HFFc6 (cell line): ENCODE results near the gene RASEF. TPM values are rescaled to one million over a fixed set of nuclear protein-coding genes. Genes with fewer than 3 reads are reported as not detected.

Experiments
- DNase-seq: peaks from one replicate; pipeline ENCODE4 v3.0.0-alpha.2; 2018
- H3K27ac Mint-ChIP-seq: 2 replicates; pipeline ENCODE4 v1.8.0; 2020; ENCODE audit warnings: mild to moderate bottlenecking, mixed read lengths
- H3K27me3 Mint-ChIP-seq: 2 replicates; pipeline ENCODE4 v1.8.0; 2021; ENCODE audit warnings: mild to moderate bottlenecking, moderate library complexity, mixed read lengths; ENCODE audit not compliant: insufficient read depth
- H3K36me3 Mint-ChIP-seq: 2 replicates; pipeline ENCODE4 v1.8.0; 2021; ENCODE audit warnings: low read depth, mixed read lengths
- H3K4me1 Mint-ChIP-seq: 2 replicates; pipeline ENCODE4 v1.8.0; 2020; ENCODE audit warnings: low read depth, mixed read lengths
- H3K4me3 Mint-ChIP-seq: 2 replicates; pipeline ENCODE4 v1.8.0; 2020; ENCODE audit warnings: mild to moderate bottlenecking, moderate library complexity, mixed read lengths
- H3K9me3 Mint-ChIP-seq: 2 replicates; pipeline ENCODE4 v1.8.0; 2020; ENCODE audit warnings: mild to moderate bottlenecking, mixed read lengths
- total RNA-seq, 6 experiments: library from RNA; stranded (reverse); fragmentation: NEBNext Ultra II Directional; extraction: Animal tissue kit (Norgen Biotek cat#: 25700); gene quantifications; 2 replicates in 1 of 6; 3 replicates in 5 of 6; pipeline ENCODE4 v1.2.3, GENCODE V29; 2021
- TF ChIP-seq, protein P1 (sequence below): fragments of 200-600 bp; sonication (generic); IDR thresholded peaks from 2 replicates; pipeline ENCODE4 v1.5.0; 2021; ENCODE audit warnings: antibody characterized with exemption, mild to moderate bottlenecking

The RASEF gene
- total RNA-seq, 6 experiments from 2014 or later, result 0.05 to 0.10 (median 0.08) TPM; not detected in 3

DNA sequence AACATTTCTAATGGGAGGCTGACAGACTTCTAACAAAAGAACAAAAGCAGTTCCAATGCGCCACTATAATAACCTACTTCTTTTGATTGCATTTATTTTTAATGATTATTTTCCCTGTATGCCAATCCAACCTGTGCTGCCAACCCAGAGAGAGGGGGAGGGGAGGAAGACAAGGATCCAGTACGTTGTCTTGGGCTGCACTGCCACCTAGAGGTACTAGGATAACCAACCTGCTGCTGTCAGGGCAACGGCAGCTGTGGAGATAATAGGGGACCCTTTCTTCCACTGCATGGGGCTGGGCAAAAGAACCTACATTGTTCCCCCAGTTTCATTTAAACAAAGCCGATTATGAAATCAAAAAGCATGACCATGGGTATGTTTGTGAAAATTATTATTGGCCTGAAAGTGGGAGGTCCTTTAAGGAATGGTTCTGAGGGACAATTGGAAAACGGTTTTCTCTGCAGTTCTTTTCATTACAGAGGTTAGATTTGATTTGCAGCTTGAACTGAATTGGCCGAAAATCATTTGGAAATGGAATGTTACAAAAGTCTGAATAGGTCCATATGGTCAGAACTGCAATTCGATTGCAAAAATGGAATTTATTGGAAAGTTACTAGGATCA lies 101.3 kb downstream of the RASEF start:
- Mint-ChIP-seq H3K27me3 (0 out of 2 replicates have a peak, but pooled peaks cover 5% of the 10 kb centered on the region), H3K4me1 (no peaks in the 10 kb centered on the region), H3K9me3 (no peaks in the 10 kb centered on the region), H3K36me3 (no peaks in the 10 kb centered on the region), H3K27ac (no peak overlapping the region), H3K4me3 (no peak overlapping the region)
- TF ChIP-seq, protein P1, sequence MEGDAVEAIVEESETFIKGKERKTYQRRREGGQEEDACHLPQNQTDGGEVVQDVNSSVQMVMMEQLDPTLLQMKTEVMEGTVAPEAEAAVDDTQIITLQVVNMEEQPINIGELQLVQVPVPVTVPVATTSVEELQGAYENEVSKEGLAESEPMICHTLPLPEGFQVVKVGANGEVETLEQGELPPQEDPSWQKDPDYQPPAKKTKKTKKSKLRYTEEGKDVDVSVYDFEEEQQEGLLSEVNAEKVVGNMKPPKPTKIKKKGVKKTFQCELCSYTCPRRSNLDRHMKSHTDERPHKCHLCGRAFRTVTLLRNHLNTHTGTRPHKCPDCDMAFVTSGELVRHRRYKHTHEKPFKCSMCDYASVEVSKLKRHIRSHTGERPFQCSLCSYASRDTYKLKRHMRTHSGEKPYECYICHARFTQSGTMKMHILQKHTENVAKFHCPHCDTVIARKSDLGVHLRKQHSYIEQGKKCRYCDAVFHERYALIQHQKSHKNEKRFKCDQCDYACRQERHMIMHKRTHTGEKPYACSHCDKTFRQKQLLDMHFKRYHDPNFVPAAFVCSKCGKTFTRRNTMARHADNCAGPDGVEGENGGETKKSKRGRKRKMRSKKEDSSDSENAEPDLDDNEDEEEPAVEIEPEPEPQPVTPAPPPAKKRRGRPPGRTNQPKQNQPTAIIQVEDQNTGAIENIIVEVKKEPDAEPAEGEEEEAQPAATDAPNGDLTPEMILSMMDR, result peak; percentile 89
- DNase-seq, result peak; percentile 63

DNA sequence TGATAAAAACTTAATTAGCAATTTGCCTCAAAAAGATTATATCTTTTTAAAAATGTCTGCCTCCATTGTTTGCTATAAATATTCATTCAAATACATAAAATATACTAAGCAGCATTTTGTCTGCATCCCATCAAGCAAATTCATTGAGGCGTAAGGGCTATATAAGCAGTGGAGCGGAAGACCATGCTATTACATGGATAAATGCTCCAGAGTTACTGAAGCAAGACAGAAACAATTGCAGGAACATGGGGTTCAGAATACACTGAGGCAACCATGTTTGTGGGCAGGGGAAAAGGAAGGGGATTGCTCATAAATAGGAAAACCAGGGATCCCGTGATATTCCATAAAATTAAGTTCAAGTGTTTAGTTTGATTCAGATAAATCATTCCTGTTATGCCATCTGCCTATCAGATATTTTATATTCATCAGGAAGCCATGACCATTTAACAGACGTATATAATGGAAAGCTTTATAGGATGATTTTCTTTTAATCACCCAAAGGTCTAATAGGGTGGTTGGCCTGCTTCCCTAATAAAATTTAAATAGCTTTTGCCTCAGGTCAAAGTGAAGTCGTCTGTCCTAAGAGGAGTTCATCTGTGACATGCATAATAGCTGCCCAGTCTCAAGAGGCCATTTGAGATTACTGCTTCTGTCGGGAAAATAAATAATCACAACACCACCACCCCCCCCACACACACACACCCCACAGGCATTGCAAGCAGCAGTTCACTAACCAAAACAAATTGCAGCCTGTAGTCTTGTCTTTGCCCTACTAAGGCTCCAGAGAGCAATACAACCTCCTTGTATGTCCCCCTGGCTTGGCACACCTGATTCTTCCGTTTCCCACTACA lies 105.2 kb downstream of the RASEF start:
- Mint-ChIP-seq H3K27me3 (no peaks in the 10 kb centered on the region), H3K9me3 (no peaks in the 10 kb centered on the region), H3K4me3 (no peak overlapping the region), H3K4me1 (no peaks in the 10 kb centered on the region), H3K36me3 (no peaks in the 10 kb centered on the region), H3K27ac (no peak overlapping the region)
- no peak for DNase-seq
- TF ChIP-seq, protein P1, result no peak

- Mint-ChIP-seq H3K9me3 (no peaks in the 10 kb centered on the region), H3K4me1 (no peaks in the 10 kb centered on the region), H3K4me3 (no peak overlapping the region), H3K36me3 (no peaks in the 10 kb centered on the region), H3K27me3 (peaks cover 5% of the 10 kb centered on the region; the same call in 1 of the 2 replicates), H3K27ac (no peak overlapping the region)
- no peak for DNase-seq
- TF ChIP-seq, protein P1, result no peak
Observed at GRCh38 chr9:82949203-82949602, 113.7 kb downstream of the RASEF start.

DNA sequence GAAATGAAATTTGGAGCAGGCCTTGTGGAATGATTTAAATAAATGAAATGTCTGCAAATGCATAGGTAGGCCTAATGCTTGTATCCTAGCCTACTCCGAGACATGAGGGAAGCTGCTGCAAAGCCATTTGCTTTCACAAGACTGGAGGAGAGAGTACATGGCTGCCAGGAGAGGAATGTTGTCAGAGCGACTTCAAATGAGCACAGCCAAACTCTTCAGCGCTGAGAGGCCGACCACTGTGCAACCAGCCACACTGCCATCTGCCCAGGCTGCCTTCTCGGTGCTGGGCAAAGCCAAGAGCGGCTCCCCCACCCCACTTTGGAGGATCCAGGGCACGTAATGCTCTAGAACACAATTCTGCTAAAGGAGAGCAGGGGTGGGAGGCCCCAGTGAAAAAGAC lies 122.6 kb downstream of the RASEF start:
- DNase-seq, result no peak
- Mint-ChIP-seq H3K27ac (no peak overlapping the region), H3K27me3 (no peaks in the 10 kb centered on the region), H3K4me3 (no peak overlapping the region), H3K36me3 (no peaks in the 10 kb centered on the region), H3K9me3 (no peaks in the 10 kb centered on the region), H3K4me1 (no peaks in the 10 kb centered on the region)
- TF ChIP-seq, protein P1, result no peak

- Mint-ChIP-seq H3K9me3 (no peaks in the 10 kb centered on the region), H3K4me3 (no peak overlapping the region), H3K27ac (no peak overlapping the region), H3K27me3 (no peaks in the 10 kb centered on the region), H3K4me1 (peaks cover 5% of the 10 kb centered on the region; the same call in 1 of the 2 replicates), H3K36me3 (no peaks in the 10 kb centered on the region)
- no peak for DNase-seq
- TF ChIP-seq, protein P1, result no peak
Observed at GRCh38 chr9:82939451-82939850, 123.5 kb downstream of the RASEF start.
